ENCODE measurements around the gene AVP. TPM values are rescaled to one million over a fixed set of nuclear protein-coding genes. Genes with fewer than 3 reads are reported as not detected.
A peak's percentile ranks its signal among the peaks of the same experiment; 100 is the strongest.
"Not testable (repeated sequence)": the region's sequence is repeated elsewhere in the genome, so short reads cannot be mapped to it uniquely, and the experiment has no call there.

The AVP gene
- total RNA-seq, 1 donor from 2014 or later = 0.51 TPM

DNA sequence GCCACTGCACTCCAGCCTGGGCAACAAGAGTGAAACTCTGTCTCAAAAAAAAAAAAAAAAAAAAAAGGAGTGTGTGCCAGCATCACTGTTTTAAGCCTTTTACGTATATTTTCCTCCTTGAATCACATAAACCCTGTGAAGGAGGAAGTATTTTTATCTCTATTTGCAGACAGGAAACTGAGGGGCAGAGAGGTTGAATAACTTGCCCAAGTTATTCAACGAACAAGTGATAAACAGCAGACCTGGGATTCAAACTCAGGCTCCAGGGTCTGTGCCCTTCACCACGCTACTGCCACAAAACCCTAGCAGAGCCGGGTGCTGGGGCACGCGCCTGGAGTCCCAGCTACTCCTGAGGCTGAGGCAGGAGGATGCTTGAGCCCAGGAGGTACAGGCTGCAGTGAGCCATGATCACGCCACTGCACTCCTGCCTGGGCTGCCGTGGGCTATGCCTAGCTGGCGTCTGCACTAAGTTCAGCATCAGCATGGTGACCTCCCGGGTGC, 9.4 kb upstream of the AVP start:
- DNase-seq (no peak), ATAC-seq (ENCODE audit: poor library complexity) (no peak)
- intact Hi-C loops (cut with DNase I) = no loop called here

DNA sequence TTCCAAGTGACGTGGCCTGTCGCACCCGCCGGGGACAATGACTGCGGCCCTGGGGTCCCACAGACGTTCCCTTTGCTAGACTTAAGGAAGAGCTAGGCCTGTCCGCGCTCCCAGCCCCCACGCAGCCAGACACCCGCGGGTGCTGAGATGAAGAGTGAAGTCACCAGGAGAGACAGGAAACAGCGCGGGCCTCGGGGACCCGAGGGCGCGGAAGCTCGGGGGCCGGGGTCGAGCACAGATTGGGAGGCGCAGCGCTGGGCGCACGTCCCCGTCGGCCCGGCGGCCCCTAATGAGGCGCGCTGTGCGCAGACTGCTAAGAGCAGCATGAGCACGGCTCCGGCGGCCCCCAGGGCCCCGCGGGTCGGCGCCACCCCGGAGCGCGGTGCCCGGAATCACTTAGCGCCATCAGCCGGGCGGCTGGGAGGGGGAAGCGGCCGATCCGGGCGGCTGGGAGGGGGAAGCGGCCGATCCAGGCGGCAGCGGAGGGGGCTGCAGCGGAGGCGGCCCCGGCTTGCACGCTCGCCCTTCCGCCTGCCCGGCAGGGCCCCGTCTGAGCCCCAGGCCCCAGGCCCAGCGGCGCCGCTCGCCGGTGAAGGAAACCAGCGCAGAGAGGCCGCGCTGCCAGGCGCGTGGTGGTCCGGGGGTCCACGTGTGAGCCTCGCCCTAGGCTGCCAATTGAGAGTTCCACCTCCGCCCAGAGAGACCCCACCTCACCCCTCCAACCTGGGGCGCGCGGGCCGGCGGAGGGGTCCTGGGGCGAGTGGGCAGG, 8.3 kb upstream of the AVP start:
- ATAC-seq (ENCODE audit: poor library complexity) (peak; percentile 73), DNase-seq (peak; percentile 38)
- intact Hi-C loops (cut with DNase I) = no loop called here

DNA sequence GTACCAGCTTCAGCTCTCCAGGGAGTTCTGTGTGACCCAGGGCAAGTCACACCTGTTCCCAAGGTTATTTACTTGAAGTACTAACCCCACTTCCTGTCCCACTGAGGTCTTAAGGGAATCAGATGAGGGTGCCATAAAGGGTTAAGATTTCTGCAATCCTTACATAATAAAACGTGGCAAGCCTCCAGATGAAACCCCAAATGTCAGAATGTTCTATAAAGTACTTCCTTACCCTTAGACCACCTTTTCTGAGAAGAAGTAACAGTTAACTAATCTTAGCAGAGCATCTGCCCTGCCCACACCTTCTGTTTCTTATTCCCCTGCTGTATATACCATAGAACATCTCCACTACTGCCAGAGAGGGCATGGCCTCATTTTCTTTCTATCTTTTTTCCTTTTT, 6.0 kb upstream of the AVP start:
- DNase-seq = no peak
- ATAC-seq (ENCODE audit: poor library complexity) = no peak
- intact Hi-C loops (cut with DNase I) = no loop called here

DNA sequence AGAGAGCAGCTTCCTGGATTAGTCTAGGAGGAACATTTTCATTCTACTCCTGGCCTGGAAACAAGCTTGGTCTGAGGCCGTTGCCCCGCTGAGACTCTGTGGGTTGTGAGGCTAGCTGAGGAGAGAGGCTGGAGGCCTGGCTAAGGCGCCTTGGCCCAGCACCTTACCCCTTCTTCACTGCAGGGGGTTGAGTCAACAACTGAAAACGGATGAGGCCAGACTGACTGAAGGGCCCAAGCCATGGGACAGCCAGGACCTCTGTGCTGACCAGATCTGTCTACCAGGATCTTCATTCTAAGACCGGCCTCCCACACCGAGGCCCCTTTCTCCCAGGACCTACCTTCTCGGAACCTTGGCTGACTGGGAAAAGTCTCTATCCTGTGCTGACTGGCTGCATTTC, 3.5 kb upstream of the AVP start:
- intact Hi-C loops (cut with DNase I) = no loop called here
- DNase-seq (no peak), ATAC-seq (ENCODE audit: poor library complexity) (no peak)

DNA sequence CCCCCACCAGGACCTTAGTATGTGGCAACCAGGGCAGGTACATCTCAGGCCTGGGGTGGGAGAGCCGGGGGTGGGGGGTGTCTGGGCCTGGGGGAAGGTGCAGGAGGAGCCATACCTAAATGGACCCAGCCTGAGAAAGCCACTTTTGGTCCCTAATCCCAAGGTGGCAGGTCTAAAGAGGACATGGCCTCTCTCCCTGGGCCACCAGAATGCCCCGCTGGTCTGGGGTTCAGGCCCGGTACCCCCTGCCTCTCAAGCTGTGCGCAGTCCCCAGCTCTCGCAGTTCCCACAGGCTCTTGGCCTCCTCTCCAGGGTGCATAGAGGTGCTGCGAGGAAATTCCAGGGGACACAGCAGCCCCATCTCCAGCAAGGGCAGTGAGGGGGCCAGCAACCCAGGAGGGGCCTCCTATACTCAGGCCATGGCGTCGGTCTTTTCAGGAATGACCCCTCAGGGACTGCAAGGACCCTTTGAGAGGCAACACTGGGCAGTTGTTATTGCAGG, 1.1 kb upstream of the AVP start:
- ATAC-seq (ENCODE audit: poor library complexity) (no peak), DNase-seq (no peak)
- intact Hi-C loops (cut with DNase I) = no loop called here

DNA sequence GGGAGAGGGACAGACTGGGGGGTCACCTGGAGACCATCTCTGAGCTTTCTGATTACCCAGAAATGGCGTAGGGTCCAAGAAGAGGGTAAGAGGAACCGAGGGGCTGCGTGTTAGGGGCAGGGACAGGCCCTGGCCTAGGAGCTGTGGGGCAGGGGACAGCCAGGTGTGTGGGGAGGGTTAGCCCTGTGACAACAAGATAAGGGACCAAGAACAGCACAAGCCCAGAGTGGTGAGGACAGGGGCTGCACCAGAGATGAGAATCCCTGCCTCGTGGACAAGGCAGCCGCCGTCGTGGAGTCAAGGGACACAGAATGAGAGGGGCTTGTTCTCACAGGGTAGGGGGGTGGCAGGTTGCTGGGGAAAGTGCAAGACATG, 449 bp upstream of the AVP start:
- intact Hi-C loops (cut with DNase I) = no loop called here
- ATAC-seq (ENCODE audit: poor library complexity) (no peak), DNase-seq (no peak)

DNA sequence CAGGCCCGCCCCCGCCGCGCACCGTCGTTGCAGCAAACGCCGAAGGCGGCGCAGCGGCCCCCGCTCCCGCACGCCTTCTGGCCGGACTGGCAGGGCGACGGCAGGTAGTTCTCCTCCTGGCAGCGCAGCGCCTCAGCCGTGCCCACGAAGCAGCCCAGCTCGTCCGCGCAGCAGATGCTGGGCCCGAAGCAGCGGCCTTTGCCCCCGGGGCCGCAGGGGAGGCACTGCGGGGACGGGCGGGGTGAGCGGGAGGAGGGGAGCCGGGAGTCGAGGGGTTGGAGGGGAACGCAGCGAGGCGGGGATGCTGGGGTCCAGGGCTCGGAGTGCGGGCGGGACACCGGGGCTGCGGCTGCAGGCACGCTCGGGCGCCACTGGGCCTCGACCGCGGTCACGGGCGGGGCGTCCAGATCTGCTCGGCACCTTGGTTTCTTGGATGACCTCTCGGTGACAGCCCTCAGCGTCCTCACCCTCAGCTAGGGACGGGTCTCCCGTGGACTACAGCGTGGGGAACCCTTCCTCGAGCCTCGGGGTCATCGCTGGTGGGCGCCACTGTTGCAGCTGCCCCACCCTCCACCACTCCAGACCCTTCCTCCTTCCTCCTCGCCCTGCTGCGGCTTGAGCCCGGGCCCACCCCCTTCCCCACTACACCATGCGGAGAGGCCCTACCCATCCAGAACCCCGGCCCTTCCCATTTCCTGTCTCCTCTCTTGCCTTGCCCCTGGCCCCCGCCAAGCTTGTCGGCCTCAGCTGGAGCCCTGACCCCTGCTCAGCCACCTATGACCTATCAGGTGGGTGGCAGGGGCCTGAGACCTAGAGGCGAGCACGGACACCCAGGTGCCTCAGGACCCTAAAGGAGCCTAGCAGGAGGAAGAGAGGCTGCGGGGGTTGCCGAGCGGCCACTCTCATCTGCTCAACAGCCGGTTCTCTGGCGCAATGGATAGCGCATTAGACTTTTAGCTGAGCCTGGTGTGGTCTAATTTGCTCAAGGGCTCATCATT, 1.3 kb downstream of the AVP start:
- DNase-seq (no peak), ATAC-seq (ENCODE audit: poor library complexity) (no peak)
- intact Hi-C loops (cut with DNase I) = no loop called here

DNA sequence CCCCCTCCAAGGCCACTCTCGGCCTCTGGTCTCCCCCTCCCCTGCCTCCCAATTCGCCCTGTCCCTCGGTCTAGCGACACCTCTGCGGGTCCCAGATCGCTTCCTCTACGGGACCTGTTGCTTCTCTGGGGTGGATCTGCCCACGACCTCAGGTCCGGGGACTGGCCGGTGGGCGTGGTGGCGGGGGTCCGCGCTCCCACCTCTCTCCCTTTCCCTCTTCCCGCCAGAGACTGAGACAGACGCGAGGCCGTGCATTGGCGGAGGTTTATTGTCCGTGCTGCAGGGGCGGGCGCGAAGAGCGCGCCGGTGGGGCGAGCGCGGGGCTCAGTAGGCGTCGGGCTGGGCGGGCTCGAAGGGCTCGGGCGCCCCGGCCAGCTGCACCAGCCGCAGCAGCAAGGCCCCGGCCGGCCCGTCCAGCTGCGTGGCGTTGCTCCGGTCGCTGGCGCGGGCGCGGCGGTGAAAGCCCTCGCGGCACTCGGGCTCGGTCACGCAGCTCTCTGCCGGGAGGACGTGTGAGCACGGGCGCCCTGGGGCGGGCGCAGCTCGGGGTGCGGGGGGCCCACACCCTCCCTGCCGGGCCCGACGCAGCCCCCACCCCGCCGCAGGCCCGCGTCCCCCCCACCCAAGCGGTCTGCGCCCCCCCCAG, 2.1 kb downstream of the AVP start:
- ATAC-seq (ENCODE audit: poor library complexity) = peak; percentile 26
- intact Hi-C loops (cut with DNase I) = no loop called here
- DNase-seq = no peak

DNA sequence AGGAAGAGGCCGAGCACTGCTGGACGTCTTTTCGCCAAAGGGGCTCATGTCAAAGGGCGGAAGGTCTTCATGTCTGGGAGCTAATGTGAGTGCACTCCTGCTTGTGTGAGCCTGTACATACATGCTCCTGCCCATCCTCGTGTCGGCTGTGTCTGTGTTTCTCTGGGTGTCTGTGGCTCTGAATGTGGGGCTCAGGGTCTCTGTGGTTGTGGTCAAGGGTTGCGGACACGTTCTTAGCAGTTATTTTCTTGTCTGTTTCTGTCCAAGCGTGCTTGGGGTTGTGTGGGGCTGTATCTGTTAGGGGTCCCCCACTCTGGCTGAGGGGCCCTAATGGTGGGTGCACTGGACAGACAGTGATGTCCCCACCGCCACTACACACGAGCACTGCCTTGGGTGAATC, 2.9 kb downstream of the AVP start:
- intact Hi-C loops (cut with DNase I) = no loop called here
- DNase-seq (no peak), ATAC-seq (ENCODE audit: poor library complexity) (no peak)

DNA sequence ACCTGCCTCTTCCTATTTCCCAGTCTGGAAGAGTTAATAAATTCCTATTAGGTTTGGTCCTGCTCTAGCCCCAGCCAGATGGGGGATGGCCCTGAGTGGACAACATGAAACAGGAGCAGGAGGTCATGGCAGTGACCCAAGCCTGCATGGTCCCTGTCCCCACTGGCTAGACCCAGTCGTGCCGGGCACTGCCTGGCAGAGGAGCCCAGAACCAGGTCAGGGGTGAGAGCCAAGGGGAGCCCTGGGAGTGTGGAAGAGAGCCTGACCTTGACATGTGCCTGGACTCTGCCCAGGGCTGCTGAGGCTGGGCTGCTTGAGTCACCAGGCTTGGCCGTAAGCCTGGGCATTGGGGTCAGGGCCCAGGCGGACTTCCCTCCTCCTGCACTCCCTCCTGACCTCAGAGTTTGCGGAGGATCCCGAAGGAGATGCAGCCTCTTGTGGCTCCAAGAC, 3.6 kb downstream of the AVP start:
- ATAC-seq (ENCODE audit: poor library complexity) (peak; percentile 97), DNase-seq (peak; percentile 88)
- intact Hi-C loops (cut with DNase I) = no loop called here

DNA sequence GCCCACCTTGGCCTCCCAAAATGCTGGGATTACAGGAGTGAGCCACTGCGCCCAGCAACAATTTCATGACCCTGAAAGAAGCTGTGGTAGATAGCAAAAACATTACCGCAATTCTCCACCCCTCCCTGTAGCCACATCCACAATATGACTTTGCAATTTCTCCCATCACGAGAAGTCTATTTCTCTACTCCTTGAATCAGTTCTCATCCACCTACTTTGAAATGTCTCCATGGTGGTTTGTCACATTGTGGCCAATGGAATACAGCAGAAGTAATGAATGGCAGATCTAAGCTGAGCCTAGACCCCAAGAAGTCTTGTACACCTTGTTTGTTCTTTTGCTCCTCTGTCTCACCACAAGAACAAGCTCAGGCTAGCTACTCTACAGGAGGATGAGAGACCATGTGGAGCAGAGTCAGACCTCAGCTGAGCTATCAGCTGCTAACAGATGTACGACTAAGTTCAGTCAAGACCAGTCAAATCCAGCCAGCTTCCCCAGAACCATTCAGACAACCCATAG, 6.8 kb downstream of the AVP start:
- intact Hi-C loops (cut with DNase I) = no loop called here
- DNase-seq = no peak
- no peak for ATAC-seq (ENCODE audit: poor library complexity)

DNA sequence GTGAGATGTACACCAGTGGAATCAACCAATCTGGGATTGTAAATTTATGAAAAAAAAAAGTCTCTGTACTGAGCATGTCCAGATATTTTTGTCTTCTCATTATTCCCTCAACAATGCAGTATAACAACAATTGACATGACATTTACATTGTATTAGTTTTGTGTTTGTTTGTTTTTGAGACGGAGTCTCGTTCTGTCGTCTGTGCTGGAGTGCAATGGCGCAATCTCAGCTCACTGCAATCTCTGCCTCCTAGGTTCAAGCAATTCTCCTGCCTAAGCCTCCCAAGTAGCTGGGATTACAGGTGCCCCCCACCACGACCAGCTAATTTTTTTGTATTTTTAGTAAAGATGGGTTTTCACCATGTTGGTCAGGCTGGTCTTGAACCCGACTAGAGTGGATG, 9.2 kb downstream of the AVP start:
- DNase-seq; ATAC-seq (ENCODE audit: poor library complexity); intact Hi-C loops (cut with DNase I): not testable (repeated sequence)

DNA sequence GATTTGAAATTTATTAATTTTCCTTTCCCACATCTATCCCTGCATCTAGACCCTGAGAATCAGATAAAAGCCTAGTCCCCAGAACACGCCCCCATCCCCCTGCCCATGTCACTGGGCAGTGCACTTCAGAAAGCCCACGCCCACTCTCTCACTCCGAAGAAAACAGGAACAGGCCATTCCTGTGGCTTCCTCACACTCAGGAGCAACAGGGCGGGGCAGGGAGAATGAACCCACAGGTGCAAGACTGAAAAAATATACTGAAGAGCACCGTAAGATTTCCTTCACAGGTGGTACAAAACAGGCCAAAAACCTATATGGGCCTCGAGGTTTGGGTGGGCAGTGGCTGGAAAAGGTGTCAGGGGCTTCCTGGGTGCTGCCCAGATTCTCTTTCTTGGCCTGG, 9.7 kb downstream of the AVP start:
- ATAC-seq (ENCODE audit: poor library complexity) (no peak), DNase-seq (no peak)
- intact Hi-C loops (cut with DNase I) = no loop called here

DNA sequence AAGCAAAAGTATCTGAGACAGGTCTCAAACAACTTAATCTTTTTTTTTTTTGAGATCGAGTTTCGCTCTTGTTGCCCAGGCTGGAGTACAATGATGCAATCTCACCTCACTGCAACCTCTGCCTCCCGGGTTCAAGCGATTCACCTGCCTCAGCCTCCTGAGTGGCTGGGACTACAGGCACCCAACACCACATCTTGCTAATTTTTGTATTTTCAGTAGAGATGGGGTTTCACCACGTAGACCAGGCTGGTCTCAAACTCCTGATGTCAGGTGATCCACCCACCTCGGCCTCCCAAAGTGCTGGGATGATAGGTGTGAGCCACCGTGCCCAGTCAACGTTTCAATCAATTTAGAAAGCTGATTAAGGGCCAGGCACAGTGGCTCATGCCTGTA, 11.3 kb downstream of the AVP start:
- intact Hi-C loops (cut with DNase I); ATAC-seq (ENCODE audit: poor library complexity); DNase-seq: not testable (repeated sequence)

DNA sequence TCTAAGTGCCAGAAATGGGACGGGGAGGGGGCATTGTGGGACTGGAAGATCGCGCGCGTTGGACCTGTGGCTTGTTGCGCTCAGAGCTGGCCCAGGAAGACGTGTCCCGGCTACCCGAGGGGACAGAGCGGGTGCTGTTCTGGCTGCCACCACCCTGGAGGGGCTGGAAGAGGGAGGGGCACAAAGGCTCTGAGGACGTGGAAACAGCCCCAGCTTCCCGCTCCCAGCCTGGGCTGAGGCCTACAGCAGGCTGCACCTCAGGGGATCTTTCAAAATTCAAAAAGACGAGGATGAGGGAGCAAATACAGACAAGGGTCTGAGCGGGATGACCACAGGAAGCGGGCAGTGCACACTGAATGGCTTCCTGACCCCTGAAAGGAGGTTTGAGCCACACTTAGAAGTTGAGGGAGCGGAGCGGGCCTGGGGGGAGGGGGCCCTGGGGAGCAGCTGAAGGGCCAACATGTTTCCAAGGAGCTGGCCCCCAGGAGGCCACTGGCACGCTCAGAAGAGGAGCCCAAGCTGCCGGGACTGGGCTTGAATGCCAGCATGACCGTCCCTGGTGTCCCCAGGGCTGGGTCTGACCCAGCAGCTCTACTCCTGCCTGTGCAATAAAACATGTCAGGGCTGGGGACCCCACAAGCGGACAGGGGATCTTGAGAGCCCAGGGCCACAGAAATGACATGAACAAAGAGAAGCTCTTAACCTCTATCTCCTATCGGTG, 11.8 kb downstream of the AVP start:
- DNase-seq (no peak), ATAC-seq (ENCODE audit: poor library complexity) (no peak)
- intact Hi-C loops (cut with DNase I) = no loop called here

DNA sequence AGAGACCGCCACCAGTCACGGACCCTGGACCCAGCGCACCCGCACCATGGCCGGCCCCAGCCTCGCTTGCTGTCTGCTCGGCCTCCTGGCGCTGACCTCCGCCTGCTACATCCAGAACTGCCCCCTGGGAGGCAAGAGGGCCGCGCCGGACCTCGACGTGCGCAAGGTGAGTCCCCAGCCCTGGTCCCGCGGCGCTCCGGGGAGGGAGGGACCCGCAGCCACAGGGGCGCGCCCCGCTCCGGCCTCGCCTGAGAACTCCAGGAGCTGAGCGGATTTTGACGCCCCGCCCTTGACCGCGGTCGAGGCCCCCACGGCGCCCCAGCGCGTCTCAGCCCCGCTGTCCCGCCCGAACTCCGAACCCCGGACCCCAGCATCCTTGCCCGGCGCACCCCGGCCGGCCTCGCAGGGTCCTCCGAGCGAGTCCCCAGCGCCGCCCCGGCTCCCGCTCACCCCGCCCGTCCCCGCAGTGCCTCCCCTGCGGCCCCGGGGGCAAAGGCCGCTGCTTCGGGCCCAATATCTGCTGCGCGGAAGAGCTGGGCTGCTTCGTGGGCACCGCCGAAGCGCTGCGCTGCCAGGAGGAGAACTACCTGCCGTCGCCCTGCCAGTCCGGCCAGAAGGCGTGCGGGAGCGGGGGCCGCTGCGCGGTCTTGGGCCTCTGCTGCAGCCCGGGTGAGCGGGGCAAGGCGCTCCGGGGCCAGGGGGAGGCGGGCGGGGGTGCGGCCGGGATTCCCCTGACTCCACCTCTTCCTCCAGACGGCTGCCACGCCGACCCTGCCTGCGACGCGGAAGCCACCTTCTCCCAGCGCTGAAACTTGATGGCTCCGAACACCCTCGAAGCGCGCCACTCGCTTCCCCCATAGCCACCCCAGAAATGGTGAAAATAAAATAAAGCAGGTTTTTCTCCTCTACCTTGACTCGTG, 12.7 kb downstream of the AVP start, which contains the start of gene OXT:
Gene OXT (plus strand): TSS at position 11 of the 920 bp plus-strand sequence. CDS start 36 bp downstream, at position 47.
- peak; percentile 68 for DNase-seq
- intact Hi-C loops (cut with DNase I) = no loop called here

DNA sequence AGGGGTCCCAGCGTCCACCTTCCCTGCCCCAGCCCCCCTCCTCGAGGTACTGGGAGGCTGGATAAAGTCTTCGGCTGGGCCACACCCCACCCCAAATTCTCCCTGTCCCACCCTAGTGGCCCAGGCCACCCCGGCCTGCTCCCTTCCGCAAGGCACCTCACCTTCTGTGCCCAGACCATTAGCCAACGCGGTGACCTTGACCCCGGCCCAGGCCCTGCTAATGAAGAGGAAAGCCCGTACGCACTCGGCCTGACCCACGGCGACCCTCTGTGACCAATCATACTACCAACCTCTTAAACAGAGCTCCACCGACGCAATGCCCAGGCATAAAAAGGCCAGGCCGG, 13.3 kb downstream of the AVP start:
- intact Hi-C loops (cut with DNase I) = no loop called here
- DNase-seq (no peak), ATAC-seq (ENCODE audit: poor library complexity) (no peak)

More for the DNA sequence above, 12.7 kb downstream of the AVP start, which contains the start of gene OXT:
- ATAC-seq (ENCODE audit: poor library complexity) = peak; percentile 88

Data from Right ventricle myocardium superior (tissue), 1 donor.